ENCODE measurements around the gene FIP1L1. TPM values are rescaled to one million over a fixed set of nuclear protein-coding genes. Genes with fewer than 3 reads are reported as not detected.

FIP1L1 gene
- total and polyA plus RNA-seq, 2 of the 4 experiments (the other 2 are of a cell fraction), result 31.1 to 37.5 TPM

GRCh38 chr4:53480909-53481308, 103.5 kb downstream of the FIP1L1 start:
- no peaks in the 10 kb centered on the region for H3K9me3 ChIP-seq (ENCODE audit: control insufficient read depth, insufficient read depth, low read length)
- H2BK15ac ChIP-seq (ENCODE audit: low read depth, low read length), result peak overlapping the region; percentile 27; the same call in 2 of the 3 replicates
- WGBS, 2 experiments (ENCODE audit: extremely low coverage in 2 of 2, insufficient read length in 1 of 2), result 90% methylated on average over 2 of the region's 2 CpGs; no CpG with 5 or more reads in 1 of the 2 experiments
- no peaks in the 10 kb centered on the region for H4K20me1 ChIP-seq (ENCODE audit: insufficient read depth, low read length)
- intact Hi-C loops (cut with micrococcal nuclease) (no loop called here), dilution Hi-C loops (cut with HindIII; ENCODE audit: low sequenced_read_pairs, unreplicated experiment) (no loop called here), in situ Hi-C loops (cut with MboI; ENCODE audit: low sequenced_read_pairs) (no loop called here)
- ATAC-seq (ENCODE audit: low read depth) (no peak), DNase-seq (peak; percentile 17)
- H2AK9ac ChIP-seq (replicated peaks; ENCODE audit: low read depth, low read length, poor library complexity), result no peak overlapping the region
- TF ChIP-seq RAD21 (IDR thresholded peaks at IDR 0.05; ENCODE audit: low read length) (no peak), MAZ (IDR thresholded peaks at IDR 0.05; ENCODE audit: borderline replicate concordance, low read depth, low read length) (no peak), RFX5 (IDR thresholded peaks at IDR 0.05; ENCODE audit: low read depth, low read length) (no peak), USF2 (IDR thresholded peaks at IDR 0.05; ENCODE audit: low read depth, low read length) (no peak), FOS (IDR thresholded peaks at IDR 0.05; ENCODE audit: low read depth, low read length) (no peak), CHD1 (IDR thresholded peaks at IDR 0.05; ENCODE audit: low read depth, low read length) (no peak), SMC3 (IDR thresholded peaks at IDR 0.05; ENCODE audit: low read depth, low read length) (no peak), CEBPB (IDR thresholded peaks at IDR 0.05; ENCODE audit: low read depth, low read length) (no peak), POLR2A (IDR thresholded peaks at IDR 0.05; ENCODE audit: low read depth, low read length) (no peak), BHLHE40 (IDR thresholded peaks at IDR 0.05; ENCODE audit: low read depth, low read length) (no peak), MXI1 (IDR thresholded peaks at IDR 0.05; ENCODE audit: borderline replicate concordance, low read depth, low read length) (no peak), CTCF (conservative IDR thresholded peaks at IDR 0.05; ENCODE audit: low read depth, low read length) (no peak), MAFK (IDR thresholded peaks at IDR 0.05; ENCODE audit: low read depth, low read length) (no peak), ELK1 (IDR thresholded peaks at IDR 0.05; ENCODE audit: borderline replicate concordance, low read depth, low read length) (no peak), NFE2L2 (IDR thresholded peaks at IDR 0.05; ENCODE audit: low read depth, low read length) (no peak), RCOR1 (IDR thresholded peaks at IDR 0.05; ENCODE audit: insufficient replicate concordance, low read length) (no peak)
- CTCF ChIA-PET, result interaction anchor here (1.8 kb wide), 1 partner anchor 9 kb away, joined by 9 read pairs; no protein-coding TSS in a partner anchor
- no peaks in the 10 kb centered on the region for H3K27me3 ChIP-seq (ENCODE audit: control insufficient read depth, insufficient read depth, low read length)
- peak overlapping the region; percentile 47; the same call in 1 of the 2 replicates for H3K4ac ChIP-seq (ENCODE audit: low read depth, low read length)
- H4K5ac ChIP-seq (ENCODE audit: low read depth, low read length), result no peak overlapping the region; the same call in 1 of the 2 replicates
- H3K4me1 ChIP-seq (ENCODE audit: control insufficient read depth, insufficient read depth, low read length), result peaks cover 17% of the 10 kb centered on the region
- H2AFZ ChIP-seq (replicated peaks; ENCODE audit: low read length, poor library complexity), result no peak overlapping the region
- POLR2A ChIA-PET (ENCODE audit: unreplicated experiment), result no interaction called here
- H3K14ac ChIP-seq (replicated peaks; ENCODE audit: low read depth, low read length), result peak overlapping the region; percentile 34
- no peak overlapping the region for H3K4me2 ChIP-seq (ENCODE audit: low read depth, low read length)
- no peak overlapping the region; the same call in 1 of the 2 replicates for H2AK5ac ChIP-seq (ENCODE audit: low read depth, low read length)
- H2BK120ac ChIP-seq (ENCODE audit: low read depth, low read length), result peak overlapping the region; percentile 74
- H3K4me3 ChIP-seq (ENCODE audit: insufficient read depth, low read depth, low read length), result no peak overlapping the region
- no peaks in the 10 kb centered on the region for H3K36me3 ChIP-seq (ENCODE audit: control insufficient read depth, insufficient read depth, low read length)
- H3K79me1 ChIP-seq (ENCODE audit: low read depth in 1 of 2, low read length in 2 of 2), result no peaks in the 10 kb centered on the region
- H3K9ac ChIP-seq (ENCODE audit: low read depth, low read length), result no peak overlapping the region
- H3K27ac ChIP-seq (ENCODE audit: insufficient read depth, low read length), result no peak overlapping the region
- peak overlapping the region in 1 of 2 experiments; percentile 43; a peak in 2 of 4 replicates for H4K8ac ChIP-seq (ENCODE audit: low read depth in 2 of 2, low read length in 2 of 2)
- H3K23ac ChIP-seq (ENCODE audit: low read depth, low read length), result no peak overlapping the region; the same call in 1 of the 2 replicates
- H2BK20ac ChIP-seq (ENCODE audit: low read depth, low read length), result peak overlapping the region; percentile 72
- peak overlapping the region; percentile 43 for H2BK5ac ChIP-seq (ENCODE audit: low read depth, low read length, poor library complexity, severe bottlenecking)
- H3K56ac ChIP-seq (ENCODE audit: extremely low read depth, insufficient read depth, low read length), result no peak overlapping the region
- BruUV-seq (replicated peaks), result no TSS peak
- peaks cover 7% of the 10 kb centered on the region; the same call in 1 of the 2 replicates for H3K9me1 ChIP-seq (ENCODE audit: insufficient read depth, low read length)
- peak overlapping the region; percentile 85 for H3K18ac ChIP-seq (ENCODE audit: low read depth, low read length)
- H4K91ac ChIP-seq (ENCODE audit: insufficient read depth, low read depth, low read length), result peak overlapping the region; percentile 9
